ENCODE results near the gene TENM4.
"Not testable (repeated sequence)": the region's sequence is repeated elsewhere in the genome, so short reads cannot be mapped to it uniquely, and the experiment has no call there.

TENM4 gene

DNA sequence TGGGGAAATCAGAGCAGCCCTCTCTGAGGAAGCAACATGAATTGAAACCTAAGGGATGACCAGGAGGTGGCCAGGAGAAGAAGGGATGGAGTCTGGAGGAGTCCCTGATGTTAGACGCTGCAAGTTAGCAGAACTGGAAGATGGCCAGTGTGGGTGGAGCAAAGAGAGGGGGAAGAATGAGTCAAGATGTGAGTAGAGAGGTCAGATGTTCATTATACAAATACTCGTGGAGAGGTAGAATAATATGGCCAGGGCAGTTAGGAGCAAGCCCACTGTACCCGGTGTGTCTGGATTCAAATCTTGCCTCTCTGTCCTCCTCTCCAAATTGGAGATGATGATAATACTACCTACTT, 242.0 kb downstream of the TENM4 start:
- DNase-seq = no peak

DNA sequence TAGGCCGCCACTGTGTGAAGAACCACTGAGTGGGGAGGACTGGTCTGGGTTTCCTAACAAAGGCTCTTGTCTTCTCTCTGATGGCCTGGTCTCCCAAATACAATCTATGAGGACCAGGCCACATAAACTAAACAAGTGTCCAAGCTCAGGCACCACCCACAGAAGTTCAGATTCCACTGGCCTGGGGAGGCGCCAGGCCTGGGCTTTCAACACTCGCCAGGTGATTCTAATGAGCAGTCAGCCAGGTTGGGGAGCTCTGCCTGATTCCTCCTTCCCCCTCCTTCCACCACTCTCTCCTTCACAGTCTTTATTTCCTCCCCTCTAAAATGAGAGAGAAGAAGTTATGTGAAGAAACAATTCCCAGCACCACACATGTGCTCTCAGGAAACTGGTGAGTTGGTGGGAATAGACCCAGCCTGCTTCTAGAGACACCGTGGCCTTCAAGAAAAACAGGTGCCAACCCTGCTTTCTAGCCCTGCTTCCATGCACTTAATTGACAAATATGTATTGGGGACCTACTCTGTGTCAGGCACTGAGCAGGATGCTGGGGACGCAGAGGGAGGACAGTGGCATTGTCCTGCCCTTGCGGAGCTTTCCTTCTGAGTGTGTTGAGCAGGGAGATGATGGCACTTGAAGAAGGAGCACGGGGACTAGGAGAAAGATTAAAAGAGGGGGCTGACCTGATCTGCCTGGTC, 242.5 kb downstream of the TENM4 start:
- no peak for DNase-seq

DNA sequence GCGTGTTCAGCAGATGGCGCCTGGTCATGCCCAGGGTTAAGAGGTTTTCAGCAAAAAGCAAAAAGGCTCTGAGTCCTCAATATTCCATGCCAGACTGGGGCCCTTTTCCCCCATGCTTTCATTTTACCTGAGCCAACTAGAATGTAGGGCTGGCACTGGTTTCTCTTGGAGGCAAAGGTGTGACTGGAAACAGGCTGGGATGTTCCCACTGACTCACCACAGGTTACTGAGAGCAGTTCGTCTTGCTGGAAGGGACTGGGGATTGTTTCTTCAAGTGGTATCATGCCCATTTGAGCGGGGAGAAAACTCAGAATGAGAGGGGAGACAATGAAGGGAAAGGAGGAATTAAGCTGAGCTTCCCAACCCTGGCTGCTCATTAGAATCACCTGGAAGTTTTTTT, 243.9 kb downstream of the TENM4 start:
- DNase-seq = no peak

DNA sequence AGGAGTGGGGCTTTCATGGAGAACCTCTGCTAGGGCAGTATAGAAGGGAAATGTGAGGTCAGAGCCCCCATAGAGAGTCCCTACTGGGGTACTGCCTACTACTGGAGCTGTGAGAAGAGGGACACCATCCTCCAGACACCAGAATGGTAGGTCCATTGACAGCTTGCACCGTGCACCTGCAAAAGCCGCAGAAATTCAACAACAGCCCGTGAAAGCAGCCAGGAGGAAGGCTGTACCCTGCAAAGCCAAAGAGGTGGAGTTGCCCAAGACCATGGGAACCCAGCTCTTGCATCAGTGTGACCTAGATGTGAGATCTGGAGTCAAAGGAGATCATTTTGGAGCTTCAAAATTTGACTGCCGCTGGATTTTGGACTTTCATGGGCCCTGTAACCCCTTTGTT, 245.6 kb downstream of the TENM4 start:
- no peak for DNase-seq

DNA sequence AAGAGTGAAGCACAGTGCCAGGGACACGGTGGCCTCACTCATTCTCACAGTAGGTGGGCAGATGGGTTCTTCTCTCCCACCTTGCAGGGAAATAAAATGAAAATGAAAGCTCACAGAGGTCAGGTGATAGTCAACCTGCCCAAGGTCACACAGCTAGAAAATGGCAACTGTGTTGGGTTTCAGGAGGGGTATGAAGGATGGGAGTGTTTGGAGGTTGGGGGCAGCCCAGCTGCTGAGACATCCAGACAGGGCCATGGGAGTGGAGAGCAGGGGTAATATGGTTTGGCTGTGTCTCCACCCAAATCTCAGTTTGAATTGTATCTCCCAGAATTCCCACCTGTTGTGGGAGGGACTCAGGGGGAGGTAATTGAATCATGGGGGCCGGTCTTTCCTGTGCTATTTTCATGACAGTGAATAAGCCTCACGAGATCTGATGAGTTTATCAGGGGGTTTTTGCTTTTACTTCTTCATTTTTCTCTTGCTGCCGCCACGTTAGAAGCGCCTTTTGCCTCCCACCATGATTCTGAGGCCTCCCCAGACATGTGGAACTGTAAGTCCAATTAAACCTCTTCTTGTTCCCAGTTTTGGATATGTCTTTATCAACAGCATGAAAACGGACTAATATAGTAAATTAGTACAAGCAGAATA, 247.0 kb downstream of the TENM4 start:
- DNase-seq = no peak

DNA sequence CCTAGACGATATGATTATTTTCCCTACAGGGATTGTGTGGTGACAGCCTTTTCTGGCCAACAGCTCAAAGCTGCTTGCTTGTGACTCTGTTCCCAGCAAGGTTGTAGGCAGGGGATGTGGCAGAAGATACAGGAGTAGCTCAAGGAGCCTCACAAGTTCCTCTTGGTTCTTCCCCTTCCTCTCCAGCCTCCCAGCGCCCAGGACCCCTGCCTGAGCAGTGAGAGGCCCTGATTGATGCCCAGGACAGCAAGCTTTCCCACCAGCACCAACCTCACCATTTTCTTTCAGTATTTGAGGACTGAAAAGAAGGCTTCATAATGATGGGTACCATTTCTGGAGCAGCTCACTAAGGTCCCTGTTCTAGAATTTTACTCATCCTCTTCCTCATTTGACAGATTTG, 248.0 kb downstream of the TENM4 start:
- no peak for DNase-seq

DNA sequence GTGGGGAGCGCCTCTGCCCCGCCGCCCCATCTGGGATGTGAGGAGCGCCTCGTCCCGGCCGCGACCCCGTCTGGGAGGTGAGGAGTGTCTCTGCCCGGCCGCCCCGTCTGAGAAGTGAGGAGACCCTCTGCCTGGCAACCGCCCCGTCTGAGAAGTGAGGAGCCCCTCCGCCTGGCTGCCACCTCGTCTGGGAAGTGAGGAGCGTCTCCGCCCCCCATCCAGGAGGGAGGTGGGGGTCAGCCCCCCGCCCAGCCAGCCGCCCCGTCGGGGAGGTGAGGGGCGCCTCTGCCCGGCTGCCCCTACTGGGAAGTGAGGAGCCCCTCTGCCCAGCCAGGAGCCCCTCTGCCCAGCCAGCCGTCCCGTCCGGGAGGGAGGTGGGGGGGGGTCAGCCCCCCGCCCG, 249.1 kb downstream of the TENM4 start:
- DNase-seq = not testable (repeated sequence)

DNA sequence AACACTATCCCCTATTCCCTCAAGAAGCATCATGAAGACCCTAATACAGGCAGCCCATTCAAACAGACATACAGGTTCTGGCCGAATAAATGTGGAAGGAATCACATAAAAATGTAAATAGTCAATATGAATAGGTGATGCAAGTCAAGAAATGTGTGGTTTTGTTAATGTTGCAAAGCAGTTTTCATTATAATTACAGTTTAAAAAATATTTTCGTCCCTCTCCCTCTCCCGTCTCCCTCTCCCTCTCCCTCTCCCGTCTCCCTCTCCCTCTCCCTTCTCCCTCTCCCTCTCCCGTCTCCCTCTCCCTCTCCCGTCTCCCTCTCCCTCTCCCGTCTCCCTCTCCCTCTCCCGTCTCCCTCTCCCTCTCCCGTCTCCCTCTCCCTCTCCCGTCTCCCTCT, 250.3 kb downstream of the TENM4 start:
- not testable (repeated sequence) for DNase-seq

DNA sequence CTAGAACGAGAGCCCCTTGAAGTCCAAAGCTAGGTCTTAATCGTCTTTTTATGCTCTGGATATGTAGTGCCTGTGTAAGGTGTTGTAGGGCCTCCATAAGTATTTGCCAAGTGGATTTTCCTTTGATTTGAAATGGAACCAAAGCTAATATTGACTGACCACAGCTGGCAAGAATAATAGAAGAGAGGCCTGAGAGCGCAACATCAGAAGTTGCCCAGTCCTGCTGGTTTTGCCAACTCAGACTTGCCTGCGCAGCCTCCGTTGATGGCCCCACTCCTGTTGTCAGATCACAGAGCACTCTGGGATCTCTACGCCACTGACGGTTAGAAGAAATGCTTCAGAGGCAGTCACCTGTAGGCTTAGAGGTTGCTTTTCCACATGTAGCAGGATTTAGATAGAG, 251.2 kb downstream of the TENM4 start:
- no peak for DNase-seq

DNA sequence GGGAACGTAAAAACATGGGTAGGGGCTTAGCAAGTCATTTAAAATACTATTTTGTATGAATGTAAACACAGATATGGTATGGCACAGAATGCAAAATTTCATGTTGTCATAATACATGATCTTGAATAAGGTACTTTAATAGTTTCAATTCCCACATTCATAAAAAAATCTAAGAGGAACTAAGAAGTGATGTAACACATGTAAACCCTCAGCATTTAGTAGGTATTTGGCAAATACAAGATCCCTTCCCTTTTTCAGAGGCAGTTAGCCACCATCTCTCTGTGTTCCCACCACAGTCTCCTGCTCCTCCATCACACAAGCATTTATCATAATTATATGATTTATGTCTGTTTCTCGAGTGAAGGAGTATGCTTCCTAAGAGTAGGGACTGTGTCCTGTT, 251.8 kb downstream of the TENM4 start:
- no peak for DNase-seq

DNA sequence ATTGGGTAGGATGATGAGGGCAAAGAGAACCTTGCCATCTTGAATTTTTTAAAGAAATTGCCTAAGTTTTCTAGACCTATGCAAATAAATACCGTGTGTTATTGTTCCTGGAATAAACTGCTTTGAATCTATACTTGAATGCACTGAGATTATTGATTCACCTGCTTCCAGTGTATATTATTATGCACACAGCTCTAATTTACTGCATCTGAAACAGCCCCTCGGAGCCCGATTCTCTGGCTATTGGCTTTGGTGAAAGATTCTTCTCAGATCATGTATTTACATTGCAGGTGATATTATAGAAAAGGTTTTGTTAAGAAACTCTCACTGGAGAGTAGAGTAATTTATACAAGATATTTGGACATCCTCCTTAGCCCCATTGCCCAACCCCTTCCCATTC, 254.2 kb downstream of the TENM4 start:
- no peak for DNase-seq

DNA sequence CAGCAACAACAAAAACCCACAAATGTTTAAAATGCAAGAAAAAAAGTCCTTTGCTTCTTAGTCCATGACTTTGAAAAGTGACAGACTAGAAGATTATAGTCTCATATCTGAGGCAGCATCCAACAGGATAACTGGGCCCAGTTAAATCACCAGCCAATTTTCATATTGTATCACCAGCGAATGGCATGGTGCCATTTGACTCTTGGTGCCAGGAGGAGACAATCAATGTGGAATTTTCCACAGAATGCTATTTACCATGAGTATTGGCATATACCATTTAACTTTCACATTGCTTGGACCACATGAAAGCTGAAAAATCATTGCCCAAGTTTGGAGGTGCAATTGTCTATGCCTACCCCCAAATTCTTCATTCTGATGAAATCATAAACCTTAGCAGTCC, 255.5 kb downstream of the TENM4 start:
- DNase-seq = no peak

DNA sequence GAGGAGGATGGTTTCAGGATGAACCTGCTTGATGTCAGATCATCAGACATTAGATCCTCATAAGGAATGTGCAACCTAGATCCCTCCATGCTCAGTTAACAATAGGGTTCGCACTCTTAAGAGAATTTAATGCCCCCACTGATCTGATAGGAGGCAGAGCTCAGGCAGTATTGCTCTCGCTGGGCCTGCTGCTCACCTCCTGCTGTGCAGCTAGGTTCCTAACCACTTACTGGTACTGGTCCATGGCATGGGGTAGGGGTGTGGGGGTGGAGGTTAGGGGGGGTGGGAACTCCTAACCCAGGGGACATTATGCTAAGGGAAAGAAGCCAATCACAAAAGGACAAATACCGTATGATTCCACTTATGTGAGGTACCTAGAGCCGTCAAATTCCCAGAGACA, 256.5 kb downstream of the TENM4 start:
- no peak for DNase-seq

DNA sequence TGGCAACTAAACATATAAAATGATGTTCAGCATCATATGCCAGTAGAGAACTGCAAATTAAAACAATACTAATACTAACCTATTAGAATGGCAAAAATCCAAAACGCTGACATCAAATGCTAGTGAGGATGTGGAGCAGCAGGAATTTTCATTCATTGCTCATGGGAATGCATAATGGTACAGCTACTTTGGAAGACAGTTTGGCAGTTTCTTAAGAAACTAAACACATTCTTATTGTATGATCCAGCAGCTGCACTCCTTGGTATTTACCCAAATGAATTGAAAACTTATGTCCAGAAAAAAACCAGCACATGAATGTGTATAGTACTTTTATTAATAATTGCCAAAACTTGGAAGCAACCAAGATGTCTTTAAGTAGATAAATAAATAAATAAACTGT, 258.0 kb downstream of the TENM4 start:
- DNase-seq = no peak

DNA sequence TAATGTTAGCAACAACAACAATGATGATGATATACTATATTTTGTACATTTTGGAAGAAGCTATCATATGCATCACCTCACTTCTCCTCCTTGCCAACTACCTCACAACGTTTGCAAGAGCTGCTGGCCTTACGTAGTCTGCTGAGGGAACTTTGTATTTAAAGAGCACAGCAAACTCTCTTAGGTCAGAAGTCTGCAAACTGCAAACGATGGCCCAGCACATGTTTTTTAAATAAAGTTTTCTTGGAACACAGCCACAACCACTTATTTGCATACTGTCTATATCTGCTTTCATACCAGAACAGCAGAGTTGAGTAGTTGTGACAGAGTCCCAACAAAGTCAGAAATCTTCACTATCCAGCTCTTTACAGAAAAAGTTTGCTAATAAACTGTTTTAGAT, 261.7 kb downstream of the TENM4 start:
- DNase-seq = no peak

DNA sequence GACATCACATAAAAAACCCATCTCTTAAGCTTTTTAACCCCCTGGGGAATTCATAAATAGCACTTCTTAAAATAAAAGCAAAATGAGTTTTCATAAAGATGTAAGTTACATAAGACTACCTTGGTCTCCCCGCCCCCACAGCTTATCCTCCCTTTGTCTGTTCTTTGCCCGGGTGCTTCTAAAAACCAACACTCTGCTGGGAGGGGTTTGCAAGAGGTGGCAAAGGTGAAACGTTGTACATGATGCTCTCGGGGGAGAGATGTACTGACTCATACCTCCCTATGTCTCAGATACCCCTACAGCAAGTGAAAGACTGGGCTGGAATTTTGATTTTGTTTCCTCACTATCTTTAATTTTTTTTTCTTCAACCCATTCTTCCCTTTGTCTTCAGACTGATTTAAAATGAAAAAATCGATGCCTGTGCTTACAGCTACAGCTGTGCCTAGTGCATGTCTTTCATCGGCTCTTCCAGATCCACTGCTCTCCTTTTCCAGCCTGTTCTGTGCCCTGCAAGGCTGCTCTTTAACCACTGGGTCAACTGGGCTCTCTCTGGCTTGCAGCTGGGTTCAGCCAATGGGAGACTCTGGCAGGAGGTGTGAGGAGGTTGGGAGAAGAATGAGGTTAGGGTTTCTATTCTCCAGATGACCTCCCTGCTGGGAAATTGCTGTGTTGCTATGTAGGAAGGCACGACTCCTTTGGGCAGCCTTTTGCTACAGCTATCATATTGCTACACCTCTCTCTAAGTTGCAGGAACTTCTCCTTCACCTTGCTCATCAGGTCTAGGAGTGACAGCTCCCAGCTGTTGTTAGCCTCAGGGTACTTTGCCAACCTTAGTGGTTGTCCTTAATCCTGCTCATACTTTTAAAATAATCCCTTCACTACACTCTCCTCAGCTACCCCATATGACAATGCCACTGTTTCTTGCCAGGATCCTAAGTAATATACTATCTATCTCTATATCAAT, 266.5 kb downstream of the TENM4 start:
- no peak for DNase-seq

DNA sequence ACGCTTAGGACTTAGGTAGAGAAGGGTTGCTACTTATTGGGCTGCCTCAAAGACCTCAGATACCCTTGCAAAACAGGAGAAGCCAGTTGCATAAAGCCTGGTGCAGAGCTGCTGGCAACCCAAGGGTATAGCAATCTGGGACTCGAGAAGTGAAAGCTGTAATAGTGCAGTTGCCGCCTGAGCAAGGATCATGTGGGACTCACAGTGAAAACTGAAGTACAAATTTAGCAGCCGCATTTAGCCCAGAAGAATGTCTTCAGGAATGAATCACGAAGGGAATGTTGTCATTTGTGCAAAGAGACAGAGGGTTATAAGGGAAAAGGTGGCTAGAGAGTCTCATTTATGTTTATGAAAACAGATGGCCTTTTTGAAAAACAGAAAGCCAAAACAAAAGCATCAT, 267.2 kb downstream of the TENM4 start:
- DNase-seq = no peak

DNA sequence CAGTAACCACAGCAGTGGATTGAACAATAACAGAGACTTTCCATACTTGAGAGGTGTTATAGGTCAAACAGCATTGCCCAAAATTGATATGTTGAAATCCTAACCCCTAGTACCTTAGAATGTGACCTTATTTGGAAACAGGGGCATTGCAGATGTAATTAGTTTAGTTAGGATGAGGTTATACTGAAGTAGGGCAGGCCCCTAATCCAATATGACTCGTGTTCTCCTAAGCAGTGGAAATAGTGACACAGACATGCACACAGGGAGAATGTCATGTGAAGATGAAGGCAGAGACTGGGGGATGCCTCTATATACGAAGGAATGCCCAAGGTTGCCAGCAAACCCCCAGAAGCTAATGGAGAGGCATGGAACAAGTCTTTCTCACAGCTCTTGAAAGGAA, 270.5 kb downstream of the TENM4 start:
- no peak for DNase-seq

DNA sequence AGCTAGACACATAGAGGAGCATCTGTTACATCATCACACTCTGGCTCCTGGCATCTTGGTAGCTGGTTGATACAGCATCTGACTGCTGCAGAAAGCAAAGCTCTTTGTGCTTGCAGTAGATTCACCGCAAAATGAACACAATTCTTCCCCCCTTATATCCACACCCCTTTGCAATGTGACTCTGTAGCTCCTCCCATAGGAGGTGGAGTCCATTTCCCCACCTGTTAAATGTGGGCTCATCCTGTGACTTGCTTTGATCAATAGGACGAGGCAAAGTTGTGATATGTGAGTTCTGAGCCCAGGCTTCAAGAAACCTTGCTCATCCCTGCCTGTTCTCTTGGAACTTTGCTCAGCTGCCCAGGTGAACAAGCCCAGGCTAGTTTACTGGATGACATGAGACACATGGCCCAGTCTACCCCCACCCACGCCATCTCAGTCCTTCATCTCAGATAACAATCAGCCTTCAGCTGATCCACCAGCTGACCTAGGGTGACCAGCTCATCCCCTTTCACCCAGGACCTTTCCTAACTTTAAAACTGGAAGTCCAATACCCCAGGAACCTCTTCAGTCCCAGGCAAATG, 272.2 kb downstream of the TENM4 start:
- DNase-seq = no peak

DNA sequence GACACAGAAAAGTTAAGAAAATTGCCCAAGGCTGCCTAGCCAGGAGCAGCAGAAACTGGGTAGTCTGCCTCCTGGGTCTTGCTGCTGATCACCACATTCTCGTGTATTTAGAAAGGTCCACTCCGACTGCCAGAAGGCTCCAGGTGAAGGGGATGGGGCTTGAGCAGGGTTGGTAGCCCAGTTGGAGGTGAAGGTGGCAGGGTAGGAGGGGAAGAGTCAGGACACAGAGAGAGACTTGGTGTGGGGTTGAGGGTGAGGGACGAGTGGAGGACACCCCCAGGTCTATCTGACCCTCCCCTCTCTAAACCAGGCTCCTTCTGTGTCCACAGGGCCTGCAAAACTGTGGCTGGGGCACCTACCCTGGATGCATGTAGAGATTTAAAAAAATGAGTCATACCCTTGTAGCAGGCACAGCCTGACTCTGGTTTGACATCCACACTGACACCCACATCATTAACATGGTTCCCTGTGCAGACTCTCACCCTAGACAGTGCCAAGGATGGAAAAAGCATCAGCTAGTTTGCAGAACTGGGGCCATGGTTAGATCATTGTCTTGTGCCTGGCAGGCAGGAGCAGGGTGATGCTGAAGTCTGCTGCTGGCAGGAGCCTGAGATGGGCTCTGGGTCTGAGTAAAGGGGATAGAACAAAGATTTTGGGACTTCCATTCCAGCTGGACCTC, 273.2 kb downstream of the TENM4 start:
- DNase-seq = no peak

DNA sequence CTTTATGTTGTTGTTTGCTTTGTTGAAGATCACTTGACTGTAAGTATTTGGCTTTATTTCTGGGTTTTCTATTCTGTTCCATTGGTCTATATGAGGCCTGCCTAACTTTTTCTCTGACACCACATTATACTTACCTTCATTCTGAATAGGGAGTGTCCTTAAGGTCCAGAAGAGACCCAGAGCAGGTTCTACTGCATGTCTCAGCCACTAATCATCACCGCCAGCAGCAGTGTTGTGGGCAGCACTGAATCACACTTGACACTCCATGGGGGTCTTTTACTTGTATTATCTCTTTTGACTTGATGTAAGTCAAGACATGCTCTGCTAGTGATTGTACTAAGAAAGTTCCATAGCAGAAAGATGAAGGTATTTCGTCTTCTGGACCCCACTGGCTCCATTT, 274.9 kb downstream of the TENM4 start:
- no peak for DNase-seq

DNA sequence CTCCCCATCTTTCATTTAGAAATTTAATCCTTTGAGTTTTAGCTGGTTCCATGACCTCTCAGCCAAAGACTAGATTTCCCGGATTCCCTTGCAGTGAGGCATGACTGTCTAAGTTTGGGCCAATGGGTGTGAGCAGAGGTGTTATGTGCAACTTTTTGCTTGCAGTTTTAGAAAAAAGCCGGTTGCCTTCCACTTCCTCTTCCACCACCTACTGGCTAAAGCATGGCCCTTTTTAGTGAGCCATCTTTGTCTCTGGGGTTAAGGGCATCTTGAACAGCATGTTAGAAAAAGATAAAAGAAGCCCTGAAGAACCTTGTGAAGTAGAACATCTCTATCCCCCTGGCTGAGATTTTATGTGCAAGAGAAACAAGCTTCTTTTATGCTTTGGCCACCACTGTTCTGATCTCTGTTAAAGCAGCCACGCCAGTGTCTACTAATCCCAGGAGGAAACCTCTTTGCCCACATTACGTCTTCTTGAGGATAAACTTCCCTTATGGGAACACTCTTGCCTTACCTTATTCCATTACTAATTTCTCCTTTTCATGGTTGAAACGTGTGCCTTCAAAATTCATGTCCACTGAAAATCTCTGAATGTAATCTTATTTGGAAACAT, 279.9 kb downstream of the TENM4 start:
- DNase-seq = no peak
